Activated CD4-positive, alpha-beta memory T cell treated with anti-CD3 and anti-CD28 coated beads, Interleukin-2, amount 10 ng/mL, durations not matched to agents 7 days and 5 days (primary cell): Measurements from ENCODE around the gene CDK10. TPM values are rescaled to one million over a fixed set of nuclear protein-coding genes. Genes with fewer than 3 reads are reported as not detected.

ENCODE experiments used
- CTCF ChIA-PET: fragments of 350-600 bp; sonication (Branson Sonifier 250); formaldehyde crosslinking; loops from one replicate; lab custom pipeline; 2021; ENCODE audit warnings: antibody characterized with exemption, inconsistent platforms; lab: Charles Lee
- POLR2A ChIA-PET: fragments of 350-600 bp; sonication (Branson Sonifier 250); formaldehyde crosslinking; loops from one replicate; lab custom pipeline; 2021; ENCODE audit warnings: antibody characterized with exemption; lab: Charles Lee
- DNase-seq: peaks from one replicate; pipeline ENCODE4 v3.0.0-alpha.2; 2020
- H3K27ac Mint-ChIP-seq: one replicate; pipeline ENCODE4 v1.8.0; 2021; ENCODE audit warnings: mild to moderate bottlenecking, mixed read lengths
- H3K27me3 Mint-ChIP-seq: one replicate; pipeline ENCODE4 v1.8.0; 2021; ENCODE audit warnings: mixed read lengths
- H3K36me3 Mint-ChIP-seq: one replicate; pipeline ENCODE4 v1.8.0; 2021; ENCODE audit warnings: low read depth, mixed read lengths
- H3K4me1 Mint-ChIP-seq: one replicate; pipeline ENCODE4 v1.8.0; 2021; ENCODE audit warnings: mixed read lengths
- H3K4me3 Mint-ChIP-seq: one replicate; pipeline ENCODE4 v1.8.0; 2021; ENCODE audit warnings: mild to moderate bottlenecking, mixed read lengths
- H3K9me3 Mint-ChIP-seq: one replicate; pipeline ENCODE4 v1.8.0; 2021; ENCODE audit warnings: mixed read lengths
- total RNA-seq, 2 experiments: library from RNA; stranded (reverse); gene quantifications; one replicate each; pipeline ENCODE4 v1.2.3, GENCODE V29; 2021

The CDK10 gene
- total RNA-seq, 2 experiments from 2014 or later, result 73.2 to 74.0 TPM

GRCh38 chr16:89709716-89710432 is 23.4 kb downstream of the CDK10 start:
- Mint-ChIP-seq H3K4me1 (peaks cover 13% of the 10 kb centered on the region), H3K9me3 (no peaks in the 10 kb centered on the region)

GRCh38 chr16:89710709-89711564 is 24.4 kb downstream of the CDK10 start:
- ChIA-PET POLR2A (interaction anchor here (0.7 to 2.1 kb wide), 9 partner anchors 8 to 163 kb away, joined by 3 to 10 read pairs (median 3); partner anchors contain the start of genes CDK10, FANCA, SPATA2L and TCF25), CTCF (interaction anchor here (1.4 to 2.4 kb wide), 3 partner anchors 11 to 150 kb away, joined by 7 to 8 read pairs (median 8); no protein-coding TSS in a partner anchor)
- DNase-seq, result no peak
- Mint-ChIP-seq H3K9me3 (no peaks in the 10 kb centered on the region), H3K36me3 (no peaks in the 10 kb centered on the region), H3K27ac (no peak overlapping the region), H3K4me3 (no peak overlapping the region), H3K27me3 (no peaks in the 10 kb centered on the region), H3K4me1 (peaks cover 11% of the 10 kb centered on the region)

More at GRCh38 chr16:89709716-89710432, 23.4 kb downstream of the CDK10 start:
- POLR2A ChIA-PET, result interaction anchor here (0.8 to 8.2 kb wide), 7 partner anchors 8 to 163 kb away, joined by 3 to 49 read pairs (median 6); partner anchors contain the start of genes SPATA2L, TCF25 and VPS9D1
- no peak overlapping the region for H3K4me3 Mint-ChIP-seq
- H3K27ac Mint-ChIP-seq, result no peak overlapping the region
- H3K36me3 Mint-ChIP-seq, result no peaks in the 10 kb centered on the region
- H3K27me3 Mint-ChIP-seq, result no peaks in the 10 kb centered on the region
- DNase-seq, result no peak
- CTCF ChIA-PET, result interaction anchor here (1.1 to 2.4 kb wide), 3 partner anchors 10 to 151 kb away, joined by 3 to 8 read pairs (median 7); no protein-coding TSS in a partner anchor

GRCh38 chr16:89711601-89712273 is 25.2 kb downstream of the CDK10 start:
- Mint-ChIP-seq H3K9me3 (no peaks in the 10 kb centered on the region), H3K4me3 (peak overlapping the region; percentile 67), H3K4me1 (peaks cover 8% of the 10 kb centered on the region), H3K36me3 (no peaks in the 10 kb centered on the region), H3K27ac (no peak overlapping the region), H3K27me3 (no peaks in the 10 kb centered on the region)
- DNase-seq, result peak; percentile 78
- CTCF ChIA-PET, result interaction anchor here (1.4 to 3.8 kb wide), 2 partner anchors 11 to 12 kb away, joined by 8 to 12 read pairs; no protein-coding TSS in a partner anchor
- POLR2A ChIA-PET, result interaction anchor here (0.7 to 4.7 kb wide), 8 partner anchors 8 to 162 kb away, joined by 3 to 29 read pairs (median 3); partner anchors contain the start of genes FANCA, TCF25 and VPS9D1

- peaks cover 6% of the 10 kb centered on the region for H3K4me1 Mint-ChIP-seq
- CTCF ChIA-PET, result interaction anchor here (3.8 kb wide), 1 partner anchor 12 kb away, joined by 12 read pairs; no protein-coding TSS in a partner anchor
- no peaks in the 10 kb centered on the region for H3K27me3 Mint-ChIP-seq
- H3K27ac Mint-ChIP-seq, result no peak overlapping the region
- H3K36me3 Mint-ChIP-seq, result no peaks in the 10 kb centered on the region
- peak overlapping the region; percentile 67 for H3K4me3 Mint-ChIP-seq
- no peak for DNase-seq
- H3K9me3 Mint-ChIP-seq, result no peaks in the 10 kb centered on the region
- POLR2A ChIA-PET, result interaction anchor here (0.6 to 4.7 kb wide), 5 partner anchors 11 to 104 kb away, joined by 3 to 29 read pairs (median 3); partner anchors contain the start of gene FANCA
Measured at GRCh38 chr16:89712274-89712781, 25.8 kb downstream of the CDK10 start.

GRCh38 chr16:89716493-89716892 is 30.0 kb downstream of the CDK10 start:
- H3K36me3 Mint-ChIP-seq, result no peaks in the 10 kb centered on the region
- no peaks in the 10 kb centered on the region for H3K27me3 Mint-ChIP-seq
- peaks cover 28% of the 10 kb centered on the region for H3K4me1 Mint-ChIP-seq
- DNase-seq, result no peak
- H3K4me3 Mint-ChIP-seq, result no peak overlapping the region
- POLR2A ChIA-PET, result interaction anchor here (6.1 kb wide), 1 partner anchor 9 kb away, joined by 30 read pairs; no protein-coding TSS in a partner anchor
- no peak overlapping the region for H3K27ac Mint-ChIP-seq
- H3K9me3 Mint-ChIP-seq, result no peaks in the 10 kb centered on the region
- CTCF ChIA-PET, result interaction anchor here (1.0 to 2.8 kb wide), 2 partner anchors 11 to 17 kb away, joined by 3 to 13 read pairs; no protein-coding TSS in a partner anchor

GRCh38 chr16:89716916-89717687 is 30.6 kb downstream of the CDK10 start:
- Mint-ChIP-seq H3K4me1 (peaks cover 28% of the 10 kb centered on the region), H3K4me3 (no peak overlapping the region), H3K9me3 (no peaks in the 10 kb centered on the region), H3K27ac (no peak overlapping the region), H3K27me3 (no peaks in the 10 kb centered on the region), H3K36me3 (no peaks in the 10 kb centered on the region)
- ChIA-PET CTCF (interaction anchor here (1.0 to 2.2 kb wide), 2 partner anchors 17 kb away, joined by 3 to 8 read pairs; no protein-coding TSS in a partner anchor), POLR2A (interaction anchor here (6.1 kb wide), 1 partner anchor 10 kb away, joined by 30 read pairs; no protein-coding TSS in a partner anchor)
- no peak for DNase-seq

- H3K4me3 Mint-ChIP-seq, result peak overlapping the region; percentile 1
- POLR2A ChIA-PET, result interaction anchor here (6.1 kb wide), 1 partner anchor 10 kb away, joined by 30 read pairs; no protein-coding TSS in a partner anchor
- no peaks in the 10 kb centered on the region for H3K9me3 Mint-ChIP-seq
Measured at GRCh38 chr16:89717688-89718505, 31.4 kb downstream of the CDK10 start.

GRCh38 chr16:89720551-89720812 is 34.0 kb downstream of the CDK10 start:
- H3K9me3 Mint-ChIP-seq, result no peaks in the 10 kb centered on the region
- no peak for DNase-seq
- peak overlapping the region; percentile 80 for H3K27ac Mint-ChIP-seq
- no peaks in the 10 kb centered on the region for H3K27me3 Mint-ChIP-seq
- H3K4me1 Mint-ChIP-seq, result peaks cover 40% of the 10 kb centered on the region
- CTCF ChIA-PET, result no interaction called here
- POLR2A ChIA-PET, result interaction anchor here (0.8 to 6.1 kb wide), 6 partner anchors 9 to 152 kb away, joined by 3 to 30 read pairs (median 3); no protein-coding TSS in a partner anchor
- peaks cover 25% of the 10 kb centered on the region for H3K36me3 Mint-ChIP-seq
- H3K4me3 Mint-ChIP-seq, result peak overlapping the region; percentile 74

More at GRCh38 chr16:89717688-89718505, 31.4 kb downstream of the CDK10 start:
- Mint-ChIP-seq H3K36me3 (peaks cover 6% of the 10 kb centered on the region), H3K27ac (no peak overlapping the region), H3K27me3 (no peaks in the 10 kb centered on the region), H3K4me1 (peaks cover 28% of the 10 kb centered on the region)
- CTCF ChIA-PET, result interaction anchor here (2.0 to 2.2 kb wide), 2 partner anchors 12 to 18 kb away, joined by 8 read pairs; no protein-coding TSS in a partner anchor
- DNase-seq, result no peak

GRCh38 chr16:89720813-89721545 is 34.5 kb downstream of the CDK10 start, which contains the start of the genes VPS9D1 and ZNF276:
TSS of gene VPS9D1 (minus strand) at chr16:89720898. CDS start at chr16:89720861, 37 bp downstream.
TSS of gene ZNF276 (plus strand) at chr16:89721537. CDS start at chr16:89721641, 104 bp downstream.
- peak within 1 kb of the TSS; percentile 100 for H3K27ac Mint-ChIP-seq
- peaks cover 40% of the 10 kb centered on the region for H3K4me1 Mint-ChIP-seq
- peak within 1 kb of the TSS; percentile 96 for H3K4me3 Mint-ChIP-seq
- POLR2A ChIA-PET, result interaction anchor here (0.8 to 6.1 kb wide), 5 partner anchors 10 to 94 kb away, joined by 3 to 30 read pairs (median 3); no protein-coding TSS in a partner anchor
- no peaks in the 10 kb centered on the region for H3K27me3 Mint-ChIP-seq
- peak; percentile 84 for DNase-seq
- H3K9me3 Mint-ChIP-seq, result no peaks in the 10 kb centered on the region
- CTCF ChIA-PET, result no interaction called here
- peaks cover 25% of the 10 kb centered on the region for H3K36me3 Mint-ChIP-seq
